HepG2 (cell line): ENCODE measurements around the gene TMEM44. TPM values are rescaled to one million over a fixed set of nuclear protein-coding genes. Genes with fewer than 3 reads are reported as not detected.
A peak's percentile ranks its signal among the peaks of the same experiment; 100 is the strongest.

ENCODE experiments used
- ARNT ChIP-seq: fragments of 450-650 bp; IDR thresholded peaks from 2 replicates; pipeline ENCODE4 v1.6.1; 2017
- CAMTA2 ChIP-seq: sonication (generic); formaldehyde crosslinking; IDR thresholded peaks from 2 replicates; pipeline ENCODE4 v1.4.0; 2020; ENCODE audit warnings: mild to moderate bottlenecking, missing genetic modification reagents, borderline replicate concordance
- CHD4 ChIP-seq: fragments of 200-600 bp; sonication (generic); IDR thresholded peaks from 2 replicates; pipeline ENCODE4 v1.7.0; 2017; ENCODE audit warnings: mild to moderate bottlenecking, low read length, borderline replicate concordance
- HDAC1 ChIP-seq: sonication (generic); formaldehyde crosslinking; IDR thresholded peaks from 2 replicates; pipeline ENCODE4 v1.5.1; 2020; ENCODE audit warnings: mild to moderate bottlenecking, missing genetic modification reagents
- HMG20B ChIP-seq: conservative IDR thresholded peaks from 2 replicates; pipeline ENCODE4 v1.6.1; 2016; ENCODE audit warnings: missing genetic modification reagents, missing compliant biosample characterization
- KLF12 ChIP-seq: sonication (generic); formaldehyde crosslinking; IDR thresholded peaks from 2 replicates; pipeline ENCODE4 v1.4.0; 2020; ENCODE audit warnings: missing genetic modification reagents, borderline replicate concordance
- NFIC ChIP-seq: IDR thresholded peaks from 2 replicates; pipeline ENCODE4 v1.6.1; 2012; ENCODE audit warnings: mild to moderate bottlenecking, low read length, inconsistent platforms
- SKI ChIP-seq: fragments of 450-650 bp; IDR thresholded peaks from one replicate; pipeline ENCODE4 v1.6.1; 2018; ENCODE audit warnings: mild to moderate bottlenecking; ENCODE audit not compliant: partially characterized antibody
- SNAPC2 ChIP-seq: sonication (generic); formaldehyde crosslinking; IDR thresholded peaks from 2 replicates; pipeline ENCODE4 v1.8.1; 2022; ENCODE audit warnings: mild to moderate bottlenecking, missing genetic modification reagents
- STAT6 ChIP-seq: sonication (generic); formaldehyde crosslinking; IDR thresholded peaks from 2 replicates; pipeline ENCODE4 v1.4.0; 2020; ENCODE audit warnings: missing genetic modification reagents, mild to moderate bottlenecking, borderline replicate concordance
- TAF15 ChIP-seq: fragments of 200-400 bp; formaldehyde crosslinking; IDR thresholded peaks from one replicate; pipeline ENCODE4 v1.6.1; 2018; ENCODE audit warnings: mild to moderate bottlenecking, low read depth, low read length; ENCODE audit not compliant: poor library complexity, severe bottlenecking
- ZIK1 ChIP-seq: sonication (generic); formaldehyde crosslinking; IDR thresholded peaks from 2 replicates; pipeline ENCODE4 v1.5.0; 2020; ENCODE audit warnings: mild to moderate bottlenecking, low read depth, missing genetic modification reagents, borderline replicate concordance
- ZMYM3 ChIP-seq: sonication (generic); formaldehyde crosslinking; IDR thresholded peaks from 2 replicates; pipeline ENCODE4 v1.5.1; 2020; ENCODE audit warnings: mild to moderate bottlenecking, missing genetic modification reagents
- ZNF256 ChIP-seq: sonication (generic); formaldehyde crosslinking; conservative IDR thresholded peaks from 2 replicates; pipeline ENCODE4 v1.4.0; 2020; ENCODE audit warnings: missing genetic modification reagents
- ZNF619 ChIP-seq: sonication (generic); formaldehyde crosslinking; IDR thresholded peaks from 2 replicates; pipeline ENCODE4 v1.4.0; 2020; ENCODE audit warnings: mild to moderate bottlenecking, missing genetic modification reagents
- ZNF83 ChIP-seq: sonication (generic); formaldehyde crosslinking; IDR thresholded peaks from 2 replicates; pipeline ENCODE4 v1.4.0; 2020; ENCODE audit warnings: missing genetic modification reagents, mild to moderate bottlenecking, borderline replicate concordance
- ZSCAN12 ChIP-seq: sonication (generic); formaldehyde crosslinking; IDR thresholded peaks from 2 replicates; pipeline ENCODE4 v1.9.0; 2021; ENCODE audit warnings: mild to moderate bottlenecking, missing genetic modification reagents
- polyA plus RNA-seq, 8 experiments: library from polyadenylated mRNA; depleted of rRNA in 3 of 8; stranded (reverse) in 7 of 8; unstranded in 1 of 8; fragments of >200 nt; fragmentation: Illumina TruSeq in 4 of 8; extraction: Trizol in 4 of 8; gene quantifications; 2 replicates each; pipeline versions ENCODE4 v1.2.1 to v1.2.3, GENCODE V29; 2011 to 2016; ENCODE audit warnings: low read depth in 4 of 8, missing spikeins in 1 of 8, mixed read lengths in 1 of 8; ENCODE audit not compliant: insufficient read depth in 1 of 8
- total RNA-seq, 5 experiments: library from RNA; depleted of rRNA; stranded (reverse); fragments of >200 nt; fragmentation: Illumina TruSeq; extraction: Trizol; gene quantifications; 2 replicates each; pipeline ENCODE4 v1.2.3, GENCODE V29; 2016; ENCODE audit warnings: low read depth in 1 of 5
- TF ChIP-seq, protein P1 (sequence below): sonication (generic); formaldehyde crosslinking; IDR thresholded peaks from 2 replicates; pipeline ENCODE4 v1.5.0; 2020; ENCODE audit warnings: mild to moderate bottlenecking, missing genetic modification reagents, borderline replicate concordance
- TF ChIP-seq, protein P2 (sequence below): sonication (generic); formaldehyde crosslinking; conservative IDR thresholded peaks from 2 replicates; pipeline ENCODE4 v1.5.0; 2020; ENCODE audit warnings: missing genetic modification reagents
- TF ChIP-seq, protein P3 (sequence below): sonication (generic); formaldehyde crosslinking; IDR thresholded peaks from 2 replicates; pipeline ENCODE4 v1.8.0; 2022; ENCODE audit warnings: mild to moderate bottlenecking, missing genetic modification reagents; ENCODE audit not compliant: insufficient replicate concordance

TMEM44 gene
- total and polyA plus RNA-seq, 2 of the 13 experiments (the other 11 are each of a cell fraction or from before 2014, with no cell fraction given), result 7.3 to 13.8 TPM

DNA sequence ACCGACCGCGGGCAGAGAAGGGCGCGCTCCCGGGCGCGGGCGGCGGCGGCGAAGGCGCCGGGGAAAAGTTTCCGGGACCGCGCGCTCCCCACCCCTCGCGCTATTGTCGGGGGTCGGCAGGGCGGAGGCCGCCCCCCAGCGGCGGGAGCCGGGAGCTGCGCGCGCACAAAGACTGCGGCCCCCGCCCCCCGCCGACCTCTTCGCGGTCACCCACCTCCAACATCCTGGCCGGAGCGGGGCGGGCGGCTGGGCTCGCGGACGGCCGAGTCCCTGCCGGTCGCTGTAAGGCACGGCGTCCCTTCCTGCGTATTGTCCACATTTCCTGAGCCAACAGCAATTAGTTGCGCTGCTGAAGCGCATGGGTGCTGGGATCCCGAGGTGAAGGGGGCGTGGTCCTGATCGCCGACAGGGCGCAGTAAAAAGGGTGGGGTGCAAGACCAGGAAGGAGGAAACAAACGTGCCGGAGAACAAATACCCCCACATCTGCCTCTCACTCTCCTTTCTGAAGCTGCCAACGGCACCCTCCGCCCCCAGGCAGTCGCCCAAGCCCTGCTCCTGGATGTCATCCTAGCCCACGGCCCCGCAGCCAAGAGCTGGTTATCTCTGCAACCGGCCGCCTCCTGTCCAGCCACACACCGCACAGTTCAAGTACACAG lies at the start of gene TMEM44 (continued):
- TF ChIP-seq, protein P1, sequence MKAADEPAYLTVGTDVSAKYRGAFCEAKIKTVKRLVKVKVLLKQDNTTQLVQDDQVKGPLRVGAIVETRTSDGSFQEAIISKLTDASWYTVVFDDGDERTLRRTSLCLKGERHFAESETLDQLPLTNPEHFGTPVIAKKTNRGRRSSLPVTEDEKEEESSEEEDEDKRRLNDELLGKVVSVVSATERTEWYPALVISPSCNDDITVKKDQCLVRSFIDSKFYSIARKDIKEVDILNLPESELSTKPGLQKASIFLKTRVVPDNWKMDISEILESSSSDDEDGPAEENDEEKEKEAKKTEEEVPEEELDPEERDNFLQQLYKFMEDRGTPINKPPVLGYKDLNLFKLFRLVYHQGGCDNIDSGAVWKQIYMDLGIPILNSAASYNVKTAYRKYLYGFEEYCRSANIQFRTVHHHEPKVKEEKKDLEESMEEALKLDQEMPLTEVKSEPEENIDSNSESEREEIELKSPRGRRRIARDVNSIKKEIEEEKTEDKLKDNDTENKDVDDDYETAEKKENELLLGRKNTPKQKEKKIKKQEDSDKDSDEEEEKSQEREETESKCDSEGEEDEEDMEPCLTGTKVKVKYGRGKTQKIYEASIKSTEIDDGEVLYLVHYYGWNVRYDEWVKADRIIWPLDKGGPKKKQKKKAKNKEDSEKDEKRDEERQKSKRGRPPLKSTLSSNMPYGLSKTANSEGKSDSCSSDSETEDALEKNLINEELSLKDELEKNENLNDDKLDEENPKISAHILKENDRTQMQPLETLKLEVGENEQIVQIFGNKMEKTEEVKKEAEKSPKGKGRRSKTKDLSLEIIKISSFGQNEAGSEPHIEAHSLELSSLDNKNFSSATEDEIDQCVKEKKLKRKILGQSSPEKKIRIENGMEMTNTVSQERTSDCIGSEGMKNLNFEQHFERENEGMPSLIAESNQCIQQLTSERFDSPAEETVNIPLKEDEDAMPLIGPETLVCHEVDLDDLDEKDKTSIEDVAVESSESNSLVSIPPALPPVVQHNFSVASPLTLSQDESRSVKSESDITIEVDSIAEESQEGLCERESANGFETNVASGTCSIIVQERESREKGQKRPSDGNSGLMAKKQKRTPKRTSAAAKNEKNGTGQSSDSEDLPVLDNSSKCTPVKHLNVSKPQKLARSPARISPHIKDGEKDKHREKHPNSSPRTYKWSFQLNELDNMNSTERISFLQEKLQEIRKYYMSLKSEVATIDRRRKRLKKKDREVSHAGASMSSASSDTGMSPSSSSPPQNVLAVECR (CRISPR knock-in tag), result peak; percentile 87
- TF ChIP-seq, protein P2, sequence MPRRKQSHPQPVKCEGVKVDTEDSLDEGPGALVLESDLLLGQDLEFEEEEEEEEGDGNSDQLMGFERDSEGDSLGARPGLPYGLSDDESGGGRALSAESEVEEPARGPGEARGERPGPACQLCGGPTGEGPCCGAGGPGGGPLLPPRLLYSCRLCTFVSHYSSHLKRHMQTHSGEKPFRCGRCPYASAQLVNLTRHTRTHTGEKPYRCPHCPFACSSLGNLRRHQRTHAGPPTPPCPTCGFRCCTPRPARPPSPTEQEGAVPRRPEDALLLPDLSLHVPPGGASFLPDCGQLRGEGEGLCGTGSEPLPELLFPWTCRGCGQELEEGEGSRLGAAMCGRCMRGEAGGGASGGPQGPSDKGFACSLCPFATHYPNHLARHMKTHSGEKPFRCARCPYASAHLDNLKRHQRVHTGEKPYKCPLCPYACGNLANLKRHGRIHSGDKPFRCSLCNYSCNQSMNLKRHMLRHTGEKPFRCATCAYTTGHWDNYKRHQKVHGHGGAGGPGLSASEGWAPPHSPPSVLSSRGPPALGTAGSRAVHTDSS, result no peak
- TF ChIP-seq ZSCAN12 (CRISPR knock-in tag), result no peak
- peak; percentile 53; the same call in 1 of the 2 replicates for TF ChIP-seq ZNF83 (CRISPR knock-in tag)
- no peak for TF ChIP-seq NFIC
- TF ChIP-seq, protein P3, sequence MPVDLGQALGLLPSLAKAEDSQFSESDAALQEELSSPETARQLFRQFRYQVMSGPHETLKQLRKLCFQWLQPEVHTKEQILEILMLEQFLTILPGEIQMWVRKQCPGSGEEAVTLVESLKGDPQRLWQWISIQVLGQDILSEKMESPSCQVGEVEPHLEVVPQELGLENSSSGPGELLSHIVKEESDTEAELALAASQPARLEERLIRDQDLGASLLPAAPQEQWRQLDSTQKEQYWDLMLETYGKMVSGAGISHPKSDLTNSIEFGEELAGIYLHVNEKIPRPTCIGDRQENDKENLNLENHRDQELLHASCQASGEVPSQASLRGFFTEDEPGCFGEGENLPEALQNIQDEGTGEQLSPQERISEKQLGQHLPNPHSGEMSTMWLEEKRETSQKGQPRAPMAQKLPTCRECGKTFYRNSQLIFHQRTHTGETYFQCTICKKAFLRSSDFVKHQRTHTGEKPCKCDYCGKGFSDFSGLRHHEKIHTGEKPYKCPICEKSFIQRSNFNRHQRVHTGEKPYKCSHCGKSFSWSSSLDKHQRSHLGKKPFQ, result peak; percentile 57
- no peak for TF ChIP-seq STAT6 (CRISPR knock-in tag)
- no peak for TF ChIP-seq ARNT
- TF ChIP-seq SNAPC2 (CRISPR knock-in tag), result no peak
- TF ChIP-seq HMG20B (CRISPR knock-in tag), result no peak
- TF ChIP-seq ZMYM3 (CRISPR knock-in tag), result no peak
- no peak for TF ChIP-seq CAMTA2 (CRISPR knock-in tag)
- no peak for TF ChIP-seq CHD4
- 0 out of 2 replicates have a peak, but pooled peaks have one; percentile 33 for TF ChIP-seq ZNF619
- no peak for TF ChIP-seq ZNF256
- TF ChIP-seq HDAC1 (CRISPR knock-in tag), result peak; percentile 84
- peak; percentile 28 for TF ChIP-seq SKI
- 0 out of 2 replicates have a peak, but pooled peaks have one; percentile 63 for TF ChIP-seq KLF12
- TF ChIP-seq TAF15, result no peak
- TF ChIP-seq ZIK1 (CRISPR knock-in tag), result no peak
